ENCODE data around the gene ASTL.
"Not testable (repeated sequence)": the region's sequence is repeated elsewhere in the genome, so short reads cannot be mapped to it uniquely, and the experiment has no call there.

Gene ASTL

GRCh38 chr2:96097441-96097840 is 40.9 kb downstream of the ASTL start:
- no peak for DNase-seq

- no peak for DNase-seq
These were observed 43.1 kb downstream of the ASTL start for GRCh38 chr2:96095116-96095636.

GRCh38 chr2:96093528-96093927 is 44.8 kb downstream of the ASTL start:
- DNase-seq = no peak

- DNase-seq = no peak
These were observed 45.4 kb downstream of the ASTL start for GRCh38 chr2:96092951-96093350.

GRCh38 chr2:96092573-96092877 is 45.8 kb downstream of the ASTL start:
- DNase-seq = no peak

- no peak for DNase-seq
These were observed 46.4 kb downstream of the ASTL start for GRCh38 chr2:96091711-96092572.

- DNase-seq = no peak
These were observed 47.1 kb downstream of the ASTL start for GRCh38 chr2:96091141-96091710.

GRCh38 chr2:96090196-96090926 is 47.9 kb downstream of the ASTL start:
- DNase-seq = no peak

GRCh38 chr2:96089356-96090195 is 48.7 kb downstream of the ASTL start:
- DNase-seq = no peak

GRCh38 chr2:96088340-96089335 is 49.7 kb downstream of the ASTL start:
- DNase-seq = no peak

- no peak for DNase-seq
These were observed 51.2 kb downstream of the ASTL start for GRCh38 chr2:96087130-96087529.

GRCh38 chr2:96085541-96086355 is 52.6 kb downstream of the ASTL start:
- no peak for DNase-seq

- not testable (repeated sequence) for DNase-seq
These were observed 53.3 kb downstream of the ASTL start for GRCh38 chr2:96084858-96085518.

GRCh38 chr2:96083989-96084857 is 54.1 kb downstream of the ASTL start:
- no peak for DNase-seq

GRCh38 chr2:96083064-96083939 is 55.0 kb downstream of the ASTL start:
- DNase-seq = no peak

- DNase-seq = no peak
These were observed 55.9 kb downstream of the ASTL start for GRCh38 chr2:96082211-96083063.

GRCh38 chr2:96081042-96081441 is 57.3 kb downstream of the ASTL start:
- DNase-seq = no peak
